GM13977 (cell line): ENCODE results near the gene MS4A7.

Experiments used
- DNase-seq: peaks from one replicate; pipeline ENCODE4 v3.0.0; 2012; ENCODE audit warnings: low spot score
- CTCF ChIP-seq: IDR thresholded peaks from 2 replicates; pipeline ENCODE4 v1.5.1; 2012; ENCODE audit warnings: mild to moderate bottlenecking, control low read depth; ENCODE audit not compliant: insufficient read depth; ENCODE audit errors: extremely low read depth, missing control alignments
- in situ Hi-C: fragments of 300-500 bp; cut with MboI; formaldehyde crosslinking; loops from one replicate; pipeline ENCODE4 v1.12.0; 2022; ENCODE audit warnings: low sequenced_read_pairs, low pct_unique_long_range_greater_than_20kb, mixed read lengths, inconsistent platforms; ENCODE audit not compliant: unreplicated experiment

Gene MS4A7

DNA sequence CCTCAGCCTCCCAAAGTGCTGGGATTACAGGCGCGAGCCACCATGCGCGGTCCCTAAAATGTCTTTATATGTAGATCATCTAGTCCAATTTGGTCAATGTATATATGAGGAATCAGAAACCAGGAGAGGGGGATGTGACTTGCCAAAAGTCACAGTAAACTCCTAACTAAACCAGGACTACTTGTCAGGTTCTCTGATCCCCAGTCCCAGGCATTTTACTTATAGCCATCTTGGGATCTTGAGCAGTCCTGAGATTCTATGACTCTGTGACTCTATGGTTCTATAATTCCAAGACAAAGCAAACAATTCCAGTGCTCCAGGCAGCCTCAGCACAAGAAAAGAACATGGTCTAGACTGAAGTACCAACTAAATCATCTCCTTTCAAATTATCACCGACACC lies 50.9 kb downstream of the MS4A7 start, which contains the start of gene MS4A5:
Gene MS4A5 (plus strand): TSS at position 301 of the 400 bp plus-strand sequence. CDS start 103 bp downstream, outside the sequence.
- in situ Hi-C loops, result no loop called here
- DNase-seq, result no peak
- no peak for TF ChIP-seq CTCF

GRCh38 chr11:60431251-60431650 lies 52.9 kb downstream of the MS4A7 start:
- DNase-seq, result no peak
- no peak for TF ChIP-seq CTCF
- in situ Hi-C loops, result no loop called here

GRCh38 chr11:60433401-60433800 lies 55.1 kb downstream of the MS4A7 start:
- DNase-seq, result no peak
- in situ Hi-C loops, result no loop called here
- no peak for TF ChIP-seq CTCF
